Gastrocnemius medialis (tissue), 4 donors: ENCODE measurements around the gene PPARA. TPM values are rescaled to one million over a fixed set of nuclear protein-coding genes. Genes with fewer than 3 reads are reported as not detected.

Experiments
- ATAC-seq, 2 donors: fragments of 150-250 bp; one replicate each; pipeline ENCODE4 v1.9.1; 2016
- DNase-seq, 2 donors: peaks; one replicate each; pipeline ENCODE4 v3.0.0-alpha.2; 2019
- H3K27ac ChIP-seq, 4 donors: fragments of 200-600 bp; sonication (generic); 1 replicate in 1 of 4; 2 replicates in 3 of 4; pipeline ENCODE4 v1.5.1; 2016 to 2018; ENCODE audit warnings: mild to moderate bottlenecking in 2 of 4, moderate library complexity in 1 of 4
- H3K27me3 ChIP-seq, 3 donors: fragments of 200-600 bp; sonication (generic) in 2 of 3; 1 replicate in 1 of 3; 2 replicates in 2 of 3; pipeline versions ENCODE4 v1.5.1 to v1.6.0; 2016 to 2019; ENCODE audit warnings: mild to moderate bottlenecking in 1 of 3, moderate library complexity in 1 of 3
- H3K36me3 ChIP-seq, 2 donors: fragments of 200-600 bp; sonication (generic) in 1 of 2; one replicate each; pipeline ENCODE4 v1.5.1; 2017 to 2018
- H3K4me1 ChIP-seq, 2 donors: fragments of 200-600 bp; sonication (generic) in 1 of 2; one replicate each; pipeline ENCODE4 v1.5.1; 2016 to 2017; ENCODE audit warnings: mild to moderate bottlenecking in 2 of 2
- H3K4me3 ChIP-seq, 4 donors: fragments of 200-600 bp; sonication (generic) in 3 of 4; 1 replicate in 1 of 4; 2 replicates in 3 of 4; pipeline ENCODE4 v1.5.1; 2016 to 2019; ENCODE audit warnings: mild to moderate bottlenecking in 2 of 4
- H3K9me3 ChIP-seq, 3 donors: fragments of 200-600 bp; sonication (generic) in 2 of 3; 1 replicate in 1 of 3; 2 replicates in 2 of 3; pipeline ENCODE4 v1.5.1; 2016 to 2019
- CTCF ChIP-seq, 5 experiments: fragments of 450-650 bp in 3 of 5; fragments of 200-600 bp in 2 of 5; sonication (generic) in 2 of 5; IDR thresholded peaks in 4 of 5; conservative IDR thresholded peaks in 1 of 5; 1 replicate in 4 of 5; 2 replicates in 1 of 5; pipeline ENCODE4 v1.5.1; 2016 to 2019; ENCODE audit warnings: antibody characterized with exemption in 5 of 5, mild to moderate bottlenecking in 3 of 5, moderate library complexity in 3 of 5
- POLR2A ChIP-seq, 2 donors: fragments of 450-650 bp; IDR thresholded peaks; one replicate each; pipeline ENCODE4 v1.6.1; 2017; ENCODE audit warnings: antibody characterized with exemption in 2 of 2, mild to moderate bottlenecking in 2 of 2, moderate library complexity in 2 of 2
- in situ Hi-C, 4 donors: fragments of 200-750 bp; cut with MboI; loops; one replicate each; pipeline versions ENCODE4 v1.15.0 to v1.8.0; 2017; ENCODE audit warnings: low sequenced_read_pairs in 4 of 4
- intact Hi-C: fragments of 100-400 bp; cut with DNase I; formaldehyde crosslinking; loops from one replicate; pipeline ENCODE4 v1.15.1; 2023; ENCODE audit warnings: low total_unique reads
- total RNA-seq, 4 donors: library from RNA; depleted of rRNA; stranded (reverse); fragments of >200 nt; gene quantifications; one replicate each; pipeline versions ENCODE4 v1.1.0 to v1.2.3, GENCODE V29; 2016

The PPARA gene
- total RNA-seq, 4 donors from 2014 or later: 29.6 to 74.8 (median 57.9) TPM

- Histone ChIP-seq H3K4me1 (peaks cover 24 to 29% of the 10 kb centered on the region in 2 donors), H3K27ac (no peak overlapping the region), H3K36me3 (no peaks in the 10 kb centered on the region), H3K9me3 (no peaks in the 10 kb centered on the region), H3K27me3 (no peaks in the 10 kb centered on the region), H3K4me3 (no peak overlapping the region)
- ATAC-seq: no peak
- TF ChIP-seq POLR2A (IDR thresholded peaks at IDR 0.05): no peak
- no peak for TF ChIP-seq CTCF (IDR thresholded peaks at IDR 0.05 in 4 of 5, conservative IDR thresholded peaks at IDR 0.05 in 1 of 5)
- intact Hi-C loops: no loop called here
- in situ Hi-C loops: loop anchor here in 1 of 4 donors (25.0 kb wide), 1 partner anchor 392 kb away; the partner anchor contains the start of gene CELSR1
- peak in 1 of 2 donors; percentile 8 for DNase-seq
Measured at GRCh38 chr22:46145361-46145851, 4.9 kb upstream of the PPARA start.

GRCh38 chr22:46145896-46146295, 4.4 kb upstream of the PPARA start:
- TF ChIP-seq POLR2A (IDR thresholded peaks at IDR 0.05) (no peak), CTCF (IDR thresholded peaks at IDR 0.05 in 4 of 5, conservative IDR thresholded peaks at IDR 0.05 in 1 of 5) (no peak)
- no peaks in the 10 kb centered on the region for H3K9me3 ChIP-seq
- no peak overlapping the region for H3K27ac ChIP-seq
- H3K4me1 ChIP-seq: peaks cover 24 to 29% of the 10 kb centered on the region in 2 donors
- H3K36me3 ChIP-seq: no peaks in the 10 kb centered on the region
- H3K4me3 ChIP-seq: no peak overlapping the region
- DNase-seq (peak in 1 of 2 donors; percentile 15), ATAC-seq (no peak)
- no peaks in the 10 kb centered on the region for H3K27me3 ChIP-seq
- intact Hi-C loops (no loop called here), in situ Hi-C loops (loop anchor here in 1 of 4 donors (25.0 kb wide), 1 partner anchor 391 kb away; the partner anchor contains the start of gene CELSR1)

GRCh38 chr22:46146329-46146728, 4.0 kb upstream of the PPARA start:
- Histone ChIP-seq H3K9me3 (no peaks in the 10 kb centered on the region), H3K4me3 (no peak overlapping the region), H3K4me1 (peaks cover 26 to 30% of the 10 kb centered on the region in 2 donors), H3K27ac (peak overlapping the region in 1 of 4 donors; percentile 91), H3K27me3 (no peaks in the 10 kb centered on the region), H3K36me3 (no peaks in the 10 kb centered on the region)
- in situ Hi-C loops (loop anchor here in 1 of 4 donors (25.0 kb wide), 1 partner anchor 391 kb away; the partner anchor contains the start of gene CELSR1), intact Hi-C loops (no loop called here)
- no peak for ATAC-seq
- DNase-seq: no peak
- TF ChIP-seq POLR2A (IDR thresholded peaks at IDR 0.05) (no peak), CTCF (IDR thresholded peaks at IDR 0.05 in 4 of 5, conservative IDR thresholded peaks at IDR 0.05 in 1 of 5) (no peak)

GRCh38 chr22:46147061-46147460, 3.3 kb upstream of the PPARA start:
- in situ Hi-C loops: loop anchor here in 1 of 4 donors (25.0 kb wide), 1 partner anchor 390 kb away; the partner anchor contains the start of gene CELSR1
- Histone ChIP-seq H3K36me3 (no peaks in the 10 kb centered on the region), H3K4me3 (no peak overlapping the region), H3K27me3 (no peaks in the 10 kb centered on the region), H3K4me1 (peaks cover 33 to 35% of the 10 kb centered on the region in 2 donors), H3K9me3 (no peaks in the 10 kb centered on the region), H3K27ac (peak overlapping the region; percentile 91 to 98 (median 98))
- DNase-seq (peak in 1 of 2 donors; percentile 25), ATAC-seq (no peak)
- TF ChIP-seq POLR2A (IDR thresholded peaks at IDR 0.05): no peak
- TF ChIP-seq CTCF (IDR thresholded peaks at IDR 0.05 in 4 of 5, conservative IDR thresholded peaks at IDR 0.05 in 1 of 5): no peak
- intact Hi-C loops: loop anchor here (1.0 kb wide), 1 partner anchor 149 kb away; the partner anchor contains the start of gene GTSE1
